RWPE2 (cell line): Measurements from ENCODE around the gene TNRC6B.

Experiments
- ATAC-seq: fragments of 200-7000 bp; cut with Tn5 transposase; 3 replicates; pipeline ENCODE4 v1.9.1; 2021; ENCODE audit warnings: low read depth
- DNase-seq: peaks from one replicate; pipeline ENCODE4 v3.0.0-alpha.2; 2020; ENCODE audit warnings: low spot score
- H3K27ac ChIP-seq: fragments of 450-650 bp; 2 replicates; pipeline ENCODE4 v1.5.1; 2017; ENCODE audit warnings: mild to moderate bottlenecking; ENCODE audit not compliant: poor library complexity, severe bottlenecking
- H3K27me3 ChIP-seq: fragments of 250-450 bp; sonication (Bioruptor Pico); 2 replicates; pipeline ENCODE4 v1.5.1; 2021; ENCODE audit warnings: mild to moderate bottlenecking, moderate library complexity; ENCODE audit not compliant: insufficient read depth, poor library complexity, severe bottlenecking
- H3K36me3 ChIP-seq: fragments of 250-450 bp; sonication (Bioruptor Pico); 2 replicates; pipeline ENCODE4 v1.5.1; 2020; ENCODE audit warnings: low read depth, mild to moderate bottlenecking, moderate library complexity
- H3K4me1 ChIP-seq: fragments of 250-450 bp; sonication (Bioruptor Pico); 2 replicates; pipeline ENCODE4 v1.5.1; 2021; ENCODE audit warnings: mild to moderate bottlenecking, moderate library complexity; ENCODE audit not compliant: insufficient read depth, poor library complexity, severe bottlenecking
- H3K4me3 ChIP-seq: fragments of 250-450 bp; sonication (Bioruptor Pico); 2 replicates; pipeline ENCODE4 v1.5.1; 2021; ENCODE audit warnings: mild to moderate bottlenecking, moderate library complexity; ENCODE audit not compliant: severe bottlenecking
- H3K9me3 ChIP-seq: fragments of 250-450 bp; sonication (Bioruptor Pico); 2 replicates; pipeline ENCODE4 v1.5.1; 2021; ENCODE audit warnings: mild to moderate bottlenecking, moderate library complexity; ENCODE audit not compliant: severe bottlenecking
- CTCF ChIP-seq: fragments of 450-650 bp; IDR thresholded peaks from one replicate; pipeline ENCODE4 v1.5.1; 2017; ENCODE audit warnings: mild to moderate bottlenecking, moderate library complexity; ENCODE audit not compliant: poor library complexity, severe bottlenecking

Gene TNRC6B

GRCh38 chr22:40226620-40227019 is 48.9 kb downstream of the TNRC6B start:
- Histone ChIP-seq H3K9me3 (no peaks in the 10 kb centered on the region), H3K4me1 (no peaks in the 10 kb centered on the region), H3K4me3 (no peak overlapping the region), H3K27ac (no peak overlapping the region), H3K36me3 (no peaks in the 10 kb centered on the region), H3K27me3 (no peaks in the 10 kb centered on the region)
- ATAC-seq (no peak), DNase-seq (no peak)
- no peak for TF ChIP-seq CTCF

GRCh38 chr22:40231618-40232313 is 54.0 kb downstream of the TNRC6B start:
- Histone ChIP-seq H3K27me3 (no peaks in the 10 kb centered on the region), H3K4me1 (peaks cover 21% of the 10 kb centered on the region), H3K9me3 (no peaks in the 10 kb centered on the region), H3K27ac (no peak overlapping the region), H3K4me3 (no peak overlapping the region), H3K36me3 (no peaks in the 10 kb centered on the region)
- DNase-seq = no peak
- ATAC-seq = no peak
- no peak for TF ChIP-seq CTCF

GRCh38 chr22:40232624-40233023 is 54.9 kb downstream of the TNRC6B start:
- DNase-seq = no peak
- Histone ChIP-seq H3K9me3 (no peaks in the 10 kb centered on the region), H3K4me3 (no peak overlapping the region), H3K27ac (no peak overlapping the region), H3K36me3 (no peaks in the 10 kb centered on the region), H3K27me3 (no peaks in the 10 kb centered on the region), H3K4me1 (peaks cover 21% of the 10 kb centered on the region)
- no peak for TF ChIP-seq CTCF
- ATAC-seq = no peak

GRCh38 chr22:40233886-40234285 is 56.2 kb downstream of the TNRC6B start:
- TF ChIP-seq CTCF = no peak
- H3K4me1 ChIP-seq = peaks cover 31% of the 10 kb centered on the region
- H3K4me3 ChIP-seq = no peak overlapping the region
- no peaks in the 10 kb centered on the region for H3K27me3 ChIP-seq
- DNase-seq (no peak), ATAC-seq (no peak)
- no peaks in the 10 kb centered on the region for H3K9me3 ChIP-seq
- H3K27ac ChIP-seq = no peak overlapping the region
- H3K36me3 ChIP-seq = no peaks in the 10 kb centered on the region

- H3K4me3 ChIP-seq = no peak overlapping the region
- DNase-seq = no peak
- TF ChIP-seq CTCF = no peak
Observed at GRCh38 chr22:40234658-40235057, 56.9 kb downstream of the TNRC6B start.

More at GRCh38 chr22:40234658-40235057, 56.9 kb downstream of the TNRC6B start:
- Histone ChIP-seq H3K4me1 (peaks cover 38% of the 10 kb centered on the region), H3K27ac (peak overlapping the region; percentile 85), H3K36me3 (no peaks in the 10 kb centered on the region), H3K27me3 (no peaks in the 10 kb centered on the region), H3K9me3 (no peaks in the 10 kb centered on the region)
- ATAC-seq = no peak
